GM12872 (cell line): ENCODE data around the gene RRAD.
A peak's percentile ranks its signal among the peaks of the same experiment; 100 is the strongest.

ENCODE experiments used
- CTCF ChIP-seq: IDR thresholded peaks from 3 replicates; pipeline ENCODE4 v1.5.1; 2011; ENCODE audit warnings: low read depth, mild to moderate bottlenecking, low read length, moderate library complexity; ENCODE audit not compliant: insufficient read depth

Gene RRAD

GRCh38 chr16:66961065-66961744 lies 35.9 kb upstream of the RRAD start, which contains the start of gene CES3:
TSS of gene CES3 (plus strand) at chr16:66961266. CDS start at chr16:66961308, 42 bp downstream.
- peak; percentile 92 for TF ChIP-seq CTCF

- no peak for TF ChIP-seq CTCF
Measured at GRCh38 chr16:66960270-66960669, 34.9 kb upstream of the RRAD start.

GRCh38 chr16:66959704-66960161 lies 34.4 kb upstream of the RRAD start:
- no peak for TF ChIP-seq CTCF

GRCh38 chr16:66958857-66959703 lies 33.7 kb upstream of the RRAD start:
- TF ChIP-seq CTCF, result no peak

- TF ChIP-seq CTCF, result peak; percentile 81
Measured at GRCh38 chr16:66954097-66954659, 28.8 kb upstream of the RRAD start.

- TF ChIP-seq CTCF, result no peak
Measured at GRCh38 chr16:66953462-66954096, 28.2 kb upstream of the RRAD start.

- TF ChIP-seq CTCF, result no peak
Measured at GRCh38 chr16:66952430-66953110, 27.2 kb upstream of the RRAD start.
